ENCODE results near the gene TAS2R7.

TAS2R7 gene, protein sequence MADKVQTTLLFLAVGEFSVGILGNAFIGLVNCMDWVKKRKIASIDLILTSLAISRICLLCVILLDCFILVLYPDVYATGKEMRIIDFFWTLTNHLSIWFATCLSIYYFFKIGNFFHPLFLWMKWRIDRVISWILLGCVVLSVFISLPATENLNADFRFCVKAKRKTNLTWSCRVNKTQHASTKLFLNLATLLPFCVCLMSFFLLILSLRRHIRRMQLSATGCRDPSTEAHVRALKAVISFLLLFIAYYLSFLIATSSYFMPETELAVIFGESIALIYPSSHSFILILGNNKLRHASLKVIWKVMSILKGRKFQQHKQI

DNA sequence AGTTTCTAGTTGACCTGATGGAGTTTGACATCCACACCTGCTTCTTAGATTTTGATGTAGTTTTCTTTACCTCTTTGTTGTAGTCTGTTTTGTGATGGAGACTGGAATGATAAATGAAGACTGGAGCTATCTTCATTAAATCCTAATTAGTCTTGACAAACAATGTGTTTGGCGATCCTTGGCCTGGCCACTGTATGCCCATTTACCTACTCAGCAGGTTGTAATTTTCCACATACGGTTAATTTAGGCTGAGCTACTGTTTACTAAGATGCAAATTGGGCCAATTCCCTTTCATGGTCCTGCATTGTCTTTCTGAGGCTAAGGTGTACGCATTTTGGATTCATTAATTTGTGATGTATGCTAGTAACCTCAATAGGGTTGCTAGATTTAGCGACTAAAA lies at the start of gene TAS2R7:
TSS of gene TAS2R7 (minus strand) at position 41 of the 400 bp plus-strand sequence. CDS start 57 bp downstream, outside the sequence.
- TF ChIP-seq, protein P1, sequence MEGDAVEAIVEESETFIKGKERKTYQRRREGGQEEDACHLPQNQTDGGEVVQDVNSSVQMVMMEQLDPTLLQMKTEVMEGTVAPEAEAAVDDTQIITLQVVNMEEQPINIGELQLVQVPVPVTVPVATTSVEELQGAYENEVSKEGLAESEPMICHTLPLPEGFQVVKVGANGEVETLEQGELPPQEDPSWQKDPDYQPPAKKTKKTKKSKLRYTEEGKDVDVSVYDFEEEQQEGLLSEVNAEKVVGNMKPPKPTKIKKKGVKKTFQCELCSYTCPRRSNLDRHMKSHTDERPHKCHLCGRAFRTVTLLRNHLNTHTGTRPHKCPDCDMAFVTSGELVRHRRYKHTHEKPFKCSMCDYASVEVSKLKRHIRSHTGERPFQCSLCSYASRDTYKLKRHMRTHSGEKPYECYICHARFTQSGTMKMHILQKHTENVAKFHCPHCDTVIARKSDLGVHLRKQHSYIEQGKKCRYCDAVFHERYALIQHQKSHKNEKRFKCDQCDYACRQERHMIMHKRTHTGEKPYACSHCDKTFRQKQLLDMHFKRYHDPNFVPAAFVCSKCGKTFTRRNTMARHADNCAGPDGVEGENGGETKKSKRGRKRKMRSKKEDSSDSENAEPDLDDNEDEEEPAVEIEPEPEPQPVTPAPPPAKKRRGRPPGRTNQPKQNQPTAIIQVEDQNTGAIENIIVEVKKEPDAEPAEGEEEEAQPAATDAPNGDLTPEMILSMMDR (IDR thresholded peaks at IDR 0.05; ENCODE audit: low read depth, low read length): no peak
- no peak for DNase-seq (ENCODE audit: extremely low read depth, low read depth)

DNA sequence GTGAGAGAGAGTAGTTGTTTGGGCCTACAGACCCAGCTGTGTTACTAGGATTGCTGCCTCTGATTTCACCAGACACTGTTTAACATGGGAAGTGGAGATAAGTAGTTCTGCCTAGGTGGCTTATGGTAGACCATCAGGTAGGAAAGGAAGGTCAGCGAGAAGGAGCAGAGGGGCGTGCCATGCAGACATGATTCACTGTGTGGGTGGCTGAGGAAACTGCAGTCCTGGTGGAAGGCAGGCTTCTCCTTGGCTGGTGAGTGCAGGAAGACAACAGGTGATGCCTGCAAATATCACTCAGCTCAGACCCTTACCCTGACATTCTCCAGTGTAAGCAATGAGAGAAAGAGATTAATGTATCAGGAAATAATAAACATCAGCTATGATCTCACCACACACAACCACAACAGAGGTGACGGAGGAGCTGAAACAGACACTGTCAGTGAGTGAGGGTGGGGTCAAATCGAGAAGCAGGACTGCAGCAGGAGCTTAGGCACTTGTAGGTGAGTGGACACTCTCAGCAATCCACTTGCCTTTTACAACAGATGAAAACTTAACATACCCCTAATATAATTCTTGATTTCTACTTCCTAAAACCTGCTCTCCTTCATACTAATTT lies 48.9 kb upstream of the TAS2R7 start:
- no peak for DNase-seq (ENCODE audit: extremely low read depth, low read depth)
- TF ChIP-seq, protein P1 (IDR thresholded peaks at IDR 0.05; ENCODE audit: low read depth, low read length): no peak

DNA sequence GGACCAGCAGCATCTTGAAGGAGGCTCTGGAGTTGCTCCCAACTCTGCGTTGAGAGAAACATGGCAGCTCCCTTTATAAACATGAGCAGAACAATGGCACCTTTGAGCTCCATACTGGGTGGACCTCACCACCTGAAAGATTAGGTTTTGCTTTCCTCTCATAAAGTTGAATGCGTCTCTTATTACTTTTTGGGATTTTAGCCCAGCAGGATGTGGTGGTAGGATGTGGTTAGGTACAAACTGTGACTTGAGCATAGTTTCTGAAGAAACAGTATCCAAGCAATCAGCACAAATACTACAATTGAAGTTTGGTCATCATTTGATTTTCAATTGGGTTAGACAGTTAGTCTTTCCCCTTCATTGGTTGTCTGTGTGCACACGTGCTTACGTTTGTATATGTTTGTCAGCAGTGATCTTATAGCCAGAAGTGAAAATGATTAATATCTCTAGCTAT lies 47.0 kb upstream of the TAS2R7 start, which contains the start of gene PRR4:
TSS of gene PRR4 (minus strand) at position 51 of the 454 bp plus-strand sequence. CDS start at position 13, 38 bp downstream.
- TF ChIP-seq, protein P1 (IDR thresholded peaks at IDR 0.05; ENCODE audit: low read depth, low read length): no peak
- DNase-seq (ENCODE audit: extremely low read depth, low read depth): no peak

DNA sequence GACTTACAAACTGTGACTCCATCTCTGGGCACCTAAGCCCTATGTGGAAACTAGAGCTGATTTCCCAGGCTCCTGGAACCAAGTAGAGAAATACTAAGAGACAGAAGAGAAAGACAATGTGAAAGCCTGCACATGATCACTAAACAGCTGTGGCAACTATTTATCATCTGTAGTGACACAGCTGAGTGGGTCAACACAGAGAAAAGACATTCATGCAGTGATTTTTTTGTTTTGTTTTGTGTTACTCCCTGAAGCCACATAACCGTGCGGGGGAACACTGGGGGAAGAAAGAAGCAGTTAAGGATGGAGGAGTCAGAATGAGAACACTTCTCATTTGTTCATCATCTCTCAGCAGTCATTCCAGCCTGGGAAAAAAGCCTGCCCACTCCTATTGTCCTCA lies 45.3 kb upstream of the TAS2R7 start:
- TF ChIP-seq, protein P1 (IDR thresholded peaks at IDR 0.05; ENCODE audit: low read depth, low read length): no peak
- DNase-seq (ENCODE audit: extremely low read depth, low read depth): no peak

DNA sequence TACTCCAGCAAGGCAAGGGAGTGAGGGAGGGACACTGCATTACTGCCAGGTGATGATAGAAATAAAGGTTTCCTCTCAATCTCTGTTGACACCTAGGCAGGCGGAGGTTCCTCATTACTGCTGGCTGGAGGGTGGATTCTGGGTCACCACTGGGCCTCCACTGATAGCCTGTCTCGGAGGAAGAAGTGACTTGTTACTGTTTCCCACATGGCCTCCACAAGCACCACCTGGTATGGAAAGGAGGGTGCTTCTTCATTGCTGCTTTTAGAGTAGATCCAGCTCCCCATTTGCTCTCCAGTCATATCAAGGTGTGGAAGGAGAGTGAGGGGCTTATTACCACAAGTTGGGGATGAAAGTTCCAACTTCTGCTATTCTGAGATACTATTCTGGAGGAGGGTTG lies 40.4 kb upstream of the TAS2R7 start:
- DNase-seq (ENCODE audit: extremely low read depth, low read depth): no peak
- TF ChIP-seq, protein P1 (IDR thresholded peaks at IDR 0.05; ENCODE audit: low read depth, low read length): no peak

DNA sequence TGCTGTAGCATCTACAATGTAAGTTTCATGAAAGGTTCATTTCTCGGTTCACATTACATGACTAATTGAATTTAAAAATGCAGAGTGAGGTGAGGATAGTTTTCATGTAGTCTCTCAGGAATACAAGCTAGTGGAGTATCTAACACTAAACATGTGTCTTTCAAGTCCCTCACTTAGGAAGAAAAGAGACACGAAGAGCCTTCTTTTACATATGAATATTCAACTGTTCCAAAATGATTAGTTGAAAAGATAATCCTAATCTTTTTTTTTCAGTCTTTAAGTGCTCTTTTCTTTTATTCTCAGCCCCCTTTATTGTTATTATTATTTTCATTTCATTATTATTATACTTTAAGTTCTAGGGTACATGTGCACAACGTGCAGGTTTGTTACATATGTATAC lies 36.0 kb upstream of the TAS2R7 start:
- DNase-seq (ENCODE audit: extremely low read depth, low read depth): no peak
- TF ChIP-seq, protein P1 (IDR thresholded peaks at IDR 0.05; ENCODE audit: low read depth, low read length): no peak

DNA sequence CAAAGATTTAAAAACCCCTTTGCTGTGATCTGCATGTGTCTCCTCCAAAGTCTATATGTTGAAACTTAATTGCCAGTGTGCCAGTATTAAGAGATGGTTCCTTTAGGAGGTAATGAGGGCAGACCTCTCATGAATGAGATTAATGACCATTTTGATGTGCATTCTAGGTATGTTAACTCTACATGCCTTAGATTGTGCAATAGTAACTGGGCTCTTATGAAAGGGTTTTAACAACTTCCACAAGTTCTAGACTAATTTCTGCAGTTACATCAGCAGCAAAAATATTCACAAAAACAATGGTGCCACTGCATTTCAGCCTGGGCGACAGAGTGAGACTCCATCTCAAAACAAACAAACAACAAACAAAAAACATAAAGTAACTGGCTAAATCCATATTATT lies 27.6 kb upstream of the TAS2R7 start:
- DNase-seq (ENCODE audit: extremely low read depth, low read depth): no peak
- TF ChIP-seq, protein P1 (IDR thresholded peaks at IDR 0.05; ENCODE audit: low read depth, low read length): no peak
